OCI-LY7 (cell line): ENCODE measurements around the gene PLXNA3.

Experiments
- EZH2phosphoT487 ChIP-seq: fragments of 200-600 bp; sonication (generic); IDR thresholded peaks from 2 replicates; pipeline ENCODE4 v1.6.1; 2018; ENCODE audit warnings: low read depth, borderline replicate concordance, mild to moderate bottlenecking, mixed run types, antibody characterized with exemption, low read length, moderate library complexity, mixed read lengths
- TF ChIP-seq, protein P1 (sequence below): fragments of 200-600 bp; sonication (generic); conservative IDR thresholded peaks from 2 replicates; pipeline ENCODE4 v1.5.1; 2014; ENCODE audit warnings: mild to moderate bottlenecking, antibody characterized with exemption, low read length, moderate library complexity, mixed read lengths

DNA sequence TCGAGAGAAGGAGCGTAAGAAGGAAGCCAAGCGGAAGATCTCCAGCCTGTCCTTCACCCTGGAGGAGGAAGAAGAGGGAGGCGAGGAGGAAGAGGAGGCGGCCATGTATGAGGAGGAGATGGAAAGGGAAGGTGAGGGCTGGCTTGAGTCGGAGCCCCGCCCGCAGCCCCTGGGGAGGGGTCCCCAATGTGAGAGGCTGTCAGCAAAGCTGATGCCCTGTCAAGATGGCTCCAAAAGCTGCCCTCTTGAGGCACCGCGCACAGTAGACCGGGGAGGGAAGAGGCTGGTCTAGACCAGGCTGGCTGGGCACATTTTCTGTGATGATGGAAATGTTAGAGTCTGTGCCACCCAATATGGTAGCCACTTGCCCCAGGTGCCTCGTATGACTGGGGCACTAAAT, 11.7 kb upstream of the PLXNA3 start:
- TF ChIP-seq, protein P1, sequence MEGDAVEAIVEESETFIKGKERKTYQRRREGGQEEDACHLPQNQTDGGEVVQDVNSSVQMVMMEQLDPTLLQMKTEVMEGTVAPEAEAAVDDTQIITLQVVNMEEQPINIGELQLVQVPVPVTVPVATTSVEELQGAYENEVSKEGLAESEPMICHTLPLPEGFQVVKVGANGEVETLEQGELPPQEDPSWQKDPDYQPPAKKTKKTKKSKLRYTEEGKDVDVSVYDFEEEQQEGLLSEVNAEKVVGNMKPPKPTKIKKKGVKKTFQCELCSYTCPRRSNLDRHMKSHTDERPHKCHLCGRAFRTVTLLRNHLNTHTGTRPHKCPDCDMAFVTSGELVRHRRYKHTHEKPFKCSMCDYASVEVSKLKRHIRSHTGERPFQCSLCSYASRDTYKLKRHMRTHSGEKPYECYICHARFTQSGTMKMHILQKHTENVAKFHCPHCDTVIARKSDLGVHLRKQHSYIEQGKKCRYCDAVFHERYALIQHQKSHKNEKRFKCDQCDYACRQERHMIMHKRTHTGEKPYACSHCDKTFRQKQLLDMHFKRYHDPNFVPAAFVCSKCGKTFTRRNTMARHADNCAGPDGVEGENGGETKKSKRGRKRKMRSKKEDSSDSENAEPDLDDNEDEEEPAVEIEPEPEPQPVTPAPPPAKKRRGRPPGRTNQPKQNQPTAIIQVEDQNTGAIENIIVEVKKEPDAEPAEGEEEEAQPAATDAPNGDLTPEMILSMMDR = no peak
- no peak for TF ChIP-seq EZH2phosphoT487
